Activated CD8-positive, alpha-beta T cell treated with anti-CD3 and anti-CD28 coated beads, Interleukin-2, amount 10 ng/mL, durations not matched to agents 7 days and 5 days (primary cell): ENCODE measurements around the gene OCLN. TPM values are rescaled to one million over a fixed set of nuclear protein-coding genes. Genes with fewer than 3 reads are reported as not detected.
"Not testable (repeated sequence)": the region's sequence is repeated elsewhere in the genome, so short reads cannot be mapped to it uniquely, and the experiment has no call there.

ENCODE experiments used
- ATAC-seq: fragments of 150-1000 bp; cut with Tn5 transposase; one replicate; pipeline ENCODE4 v1.10.0; 2021; ENCODE audit warnings: moderate library complexity
- CTCF ChIA-PET: fragments of 350-600 bp; sonication (Branson Sonifier 250); formaldehyde crosslinking; loops from one replicate; lab custom pipeline; 2021; ENCODE audit warnings: antibody characterized with exemption; lab: Charles Lee
- POLR2A ChIA-PET: fragments of 350-600 bp; sonication (Branson Sonifier 250); formaldehyde crosslinking; loops from one replicate; lab custom pipeline; 2021; ENCODE audit warnings: antibody characterized with exemption; lab: Charles Lee
- DNase-seq: peaks from one replicate; pipeline ENCODE4 v3.0.0-alpha.2; 2020
- H3K27ac Mint-ChIP-seq: one replicate; pipeline ENCODE4 v1.8.0; 2021; ENCODE audit warnings: mild to moderate bottlenecking, mixed read lengths
- H3K27me3 Mint-ChIP-seq: one replicate; pipeline ENCODE4 v1.8.0; 2021; ENCODE audit warnings: low read depth, mixed read lengths
- H3K36me3 Mint-ChIP-seq: one replicate; pipeline ENCODE4 v1.8.0; 2021; ENCODE audit warnings: low read depth, mixed read lengths
- H3K4me1 Mint-ChIP-seq: one replicate; pipeline ENCODE4 v1.8.0; 2021; ENCODE audit warnings: low read depth, mixed read lengths
- H3K4me3 Mint-ChIP-seq: one replicate; pipeline ENCODE4 v1.8.0; 2021; ENCODE audit warnings: mild to moderate bottlenecking, mixed read lengths
- H3K9me3 Mint-ChIP-seq: one replicate; pipeline ENCODE4 v1.8.0; 2022; ENCODE audit warnings: mixed read lengths; ENCODE audit not compliant: insufficient read depth
- total RNA-seq, 2 experiments: library from RNA; stranded (reverse); gene quantifications; one replicate each; pipeline ENCODE4 v1.2.3, GENCODE V29; 2021

OCLN gene
- total RNA-seq, 2 experiments from 2014 or later, result 1.3 to 2.2 TPM

DNA sequence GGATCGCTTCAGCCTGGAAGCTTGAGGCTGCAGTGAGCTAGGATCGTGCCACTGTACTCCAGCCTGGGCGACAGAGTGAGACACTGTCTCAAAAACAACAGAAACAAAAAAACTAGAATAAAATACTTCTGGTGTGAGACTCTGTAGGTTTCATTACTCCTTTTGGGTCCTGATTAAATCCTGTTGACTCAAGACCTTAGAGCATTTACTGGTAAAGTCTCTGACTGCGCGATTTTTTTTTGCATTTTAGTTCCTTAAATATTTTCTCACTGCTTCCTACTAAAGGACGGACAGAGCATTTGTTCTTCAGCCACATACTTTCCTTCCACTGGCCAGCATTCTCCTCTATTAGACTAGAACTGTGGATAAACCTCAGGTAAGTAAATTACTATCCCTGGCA lies 114.2 kb downstream of the OCLN start:
- H3K36me3 Mint-ChIP-seq, H3K27me3 Mint-ChIP-seq, DNase-seq, H3K27ac Mint-ChIP-seq, H3K9me3 Mint-ChIP-seq, ATAC-seq, CTCF ChIA-PET, H3K4me1 Mint-ChIP-seq, H3K4me3 Mint-ChIP-seq, POLR2A ChIA-PET: not testable (repeated sequence)

Other genes with a start within 250 kb of the OCLN start
- 1 to 10 TPM; 8.4 to 9.5 TPM for gene CCDC125, start 160.0 kb upstream of the OCLN start, total RNA-seq
- gene AK6, start 123.3 kb upstream of the OCLN start, total RNA-seq, result 10 to 100 TPM; 36.8 to 39.7 TPM
- 10 to 100 TPM; 52.0 to 52.8 TPM for gene TAF9, start 123.3 kb upstream of the OCLN start, total RNA-seq
- 10 to 100 TPM; 22.6 TPM for gene RAD17, start 123.0 kb upstream of the OCLN start, total RNA-seq
- under 1 TPM; 0.18 to 0.26 TPM for gene MARVELD2, start 77.7 kb upstream of the OCLN start, total RNA-seq
- gene GTF2H2C, start 67.4 kb downstream of the OCLN start, total RNA-seq, result 10 to 100 TPM; 29.7 to 30.8 TPM